Measurements from ENCODE around the gene DHRSX. TPM values are rescaled to one million over a fixed set of nuclear protein-coding genes. Genes with fewer than 3 reads are reported as not detected.

The DHRSX gene
- total RNA-seq, 1 donor from 2014 or later, result 31.8 TPM

- TF ChIP-seq EZH2phosphoT487 (IDR thresholded peaks at IDR 0.05) (no peak), CTCF (IDR thresholded peaks at IDR 0.05) (no peak), EZH2 (IDR thresholded peaks at IDR 0.05) (no peak)
- H3K9ac ChIP-seq, result no peak overlapping the region
- no peaks in the 10 kb centered on the region for H3K27me3 ChIP-seq
- H3K4me3 Mint-ChIP-seq, result no peak overlapping the region
- no peaks in the 10 kb centered on the region for H3K9me3 ChIP-seq (ENCODE audit: low read depth)
- no peaks in the 10 kb centered on the region for H3K4me1 ChIP-seq
- no peak overlapping the region for H3K27ac Mint-ChIP-seq
- no peaks in the 10 kb centered on the region for H4K20me1 ChIP-seq (ENCODE audit: low read depth)
- H3K36me3 Mint-ChIP-seq, result peaks cover 12% of the 10 kb centered on the region
- H3K27me3 Mint-ChIP-seq (ENCODE audit: insufficient read depth, low read depth), result no peaks in the 10 kb centered on the region
- no peaks in the 10 kb centered on the region for H3K4me1 Mint-ChIP-seq
- no peak overlapping the region for H3K27ac ChIP-seq
- no peaks in the 10 kb centered on the region for H3K36me3 ChIP-seq
- DNase-seq (ENCODE audit: low spot score), result no peak
- no peak overlapping the region for H2AFZ ChIP-seq (replicated peaks)
- no peaks in the 10 kb centered on the region for H3K79me2 ChIP-seq (ENCODE audit: low read depth)
- H3F3A ChIP-seq (ENCODE audit: low read depth), result no peaks in the 10 kb centered on the region
- no peaks in the 10 kb centered on the region for H3K9me3 Mint-ChIP-seq
- no peak overlapping the region for H3K4me3 ChIP-seq
- no peak overlapping the region for H3K4me2 ChIP-seq
Measured at GRCh38 chrX:2418000-2418399, 82.8 kb downstream of the DHRSX start.

GRCh38 chrX:2416851-2417604, 83.7 kb downstream of the DHRSX start:
- no peak overlapping the region for H3K4me3 Mint-ChIP-seq
- H3K36me3 Mint-ChIP-seq, result peaks cover 12% of the 10 kb centered on the region
- H3K9ac ChIP-seq, result no peak overlapping the region
- no peak overlapping the region for H3K27ac ChIP-seq
- H3K27me3 ChIP-seq, result no peaks in the 10 kb centered on the region
- no peaks in the 10 kb centered on the region for H3K36me3 ChIP-seq
- H4K20me1 ChIP-seq (ENCODE audit: low read depth), result no peaks in the 10 kb centered on the region
- H3K4me2 ChIP-seq, result no peak overlapping the region
- no peaks in the 10 kb centered on the region for H3K4me1 ChIP-seq
- no peaks in the 10 kb centered on the region for H3K9me3 Mint-ChIP-seq
- no peaks in the 10 kb centered on the region for H3F3A ChIP-seq (ENCODE audit: low read depth)
- H3K79me2 ChIP-seq (ENCODE audit: low read depth), result no peaks in the 10 kb centered on the region
- no peaks in the 10 kb centered on the region for H3K4me1 Mint-ChIP-seq
- no peak overlapping the region for H2AFZ ChIP-seq (replicated peaks)
- DNase-seq (ENCODE audit: low spot score), result no peak
- H3K9me3 ChIP-seq (ENCODE audit: low read depth), result no peaks in the 10 kb centered on the region
- no peak overlapping the region for H3K4me3 ChIP-seq
- no peak for TF ChIP-seq EZH2 (IDR thresholded peaks at IDR 0.05)
- no peak for TF ChIP-seq EZH2phosphoT487 (IDR thresholded peaks at IDR 0.05)
- no peak for TF ChIP-seq CTCF (IDR thresholded peaks at IDR 0.05)
- no peak overlapping the region for H3K27ac Mint-ChIP-seq
- no peaks in the 10 kb centered on the region for H3K27me3 Mint-ChIP-seq (ENCODE audit: insufficient read depth, low read depth)

GRCh38 chrX:2414384-2414783, 86.4 kb downstream of the DHRSX start:
- Histone ChIP-seq H3F3A (ENCODE audit: low read depth) (no peaks in the 10 kb centered on the region), H3K4me2 (no peak overlapping the region), H3K4me3 (no peak overlapping the region), H3K9ac (no peak overlapping the region), H4K20me1 (ENCODE audit: low read depth) (no peaks in the 10 kb centered on the region), H3K27me3 (no peaks in the 10 kb centered on the region), H2AFZ (replicated peaks) (no peak overlapping the region), H3K4me1 (no peaks in the 10 kb centered on the region), H3K27ac (no peak overlapping the region), H3K9me3 (ENCODE audit: low read depth) (no peaks in the 10 kb centered on the region), H3K79me2 (ENCODE audit: low read depth) (no peaks in the 10 kb centered on the region), H3K36me3 (no peaks in the 10 kb centered on the region)
- no peak for TF ChIP-seq CTCF (IDR thresholded peaks at IDR 0.05)
- no peak for TF ChIP-seq EZH2 (IDR thresholded peaks at IDR 0.05)
- TF ChIP-seq EZH2phosphoT487 (IDR thresholded peaks at IDR 0.05), result no peak
- H3K4me3 Mint-ChIP-seq, result no peak overlapping the region
- no peaks in the 10 kb centered on the region for H3K36me3 Mint-ChIP-seq
- H3K9me3 Mint-ChIP-seq, result no peaks in the 10 kb centered on the region
- H3K4me1 Mint-ChIP-seq, result peaks cover 11% of the 10 kb centered on the region
- DNase-seq (ENCODE audit: low spot score), result no peak
- no peaks in the 10 kb centered on the region for H3K27me3 Mint-ChIP-seq (ENCODE audit: insufficient read depth, low read depth)
- no peak overlapping the region for H3K27ac Mint-ChIP-seq

Measured in neural progenitor cell (in vitro differentiated cells).